Stimulated activated naive B cell treated with anti-CD40 and anti-IgM and Interleukin-4, amounts not matched to agents 10 μg/mL and 1 μg/mL and 100 μg/mL, for 72 hours (primary cell): ENCODE measurements around the gene KIF11.
"Not testable (repeated sequence)": the region's sequence is repeated elsewhere in the genome, so short reads cannot be mapped to it uniquely, and the experiment has no call there.

Experiments used
- ATAC-seq, 2 donors: fragments of 150-1000 bp; cut with Tn5 transposase; replicated peaks; 2 replicates each; pipeline ENCODE4 v1.10.0; 2021; ENCODE audit warnings: moderate library complexity in 1 of 2
- DNase-seq: peaks from one replicate; pipeline ENCODE4 v3.0.0; 2021
- H3K27ac Mint-ChIP-seq: one replicate; pipeline ENCODE4 v1.8.0; 2022; ENCODE audit warnings: mild to moderate bottlenecking, mixed read lengths
- H3K27me3 Mint-ChIP-seq, 2 donors: one replicate each; pipeline ENCODE4 v1.8.0; 2022; ENCODE audit warnings: mixed read lengths in 2 of 2
- H3K36me3 Mint-ChIP-seq, 2 donors: one replicate each; pipeline ENCODE4 v1.8.0; 2022; ENCODE audit warnings: mixed read lengths in 2 of 2, mild to moderate bottlenecking in 1 of 2
- H3K4me1 Mint-ChIP-seq, 2 donors: one replicate each; pipeline ENCODE4 v1.8.0; 2022; ENCODE audit warnings: mixed read lengths in 2 of 2, mild to moderate bottlenecking in 1 of 2
- H3K4me3 Mint-ChIP-seq, 2 donors: one replicate each; pipeline ENCODE4 v1.8.0; 2022; ENCODE audit warnings: mild to moderate bottlenecking in 2 of 2, mixed read lengths in 2 of 2, moderate library complexity in 1 of 2
- H3K9me3 Mint-ChIP-seq, 2 donors: one replicate each; pipeline ENCODE4 v1.8.0; 2022; ENCODE audit warnings: mixed read lengths in 2 of 2, mild to moderate bottlenecking in 1 of 2

The KIF11 gene

DNA sequence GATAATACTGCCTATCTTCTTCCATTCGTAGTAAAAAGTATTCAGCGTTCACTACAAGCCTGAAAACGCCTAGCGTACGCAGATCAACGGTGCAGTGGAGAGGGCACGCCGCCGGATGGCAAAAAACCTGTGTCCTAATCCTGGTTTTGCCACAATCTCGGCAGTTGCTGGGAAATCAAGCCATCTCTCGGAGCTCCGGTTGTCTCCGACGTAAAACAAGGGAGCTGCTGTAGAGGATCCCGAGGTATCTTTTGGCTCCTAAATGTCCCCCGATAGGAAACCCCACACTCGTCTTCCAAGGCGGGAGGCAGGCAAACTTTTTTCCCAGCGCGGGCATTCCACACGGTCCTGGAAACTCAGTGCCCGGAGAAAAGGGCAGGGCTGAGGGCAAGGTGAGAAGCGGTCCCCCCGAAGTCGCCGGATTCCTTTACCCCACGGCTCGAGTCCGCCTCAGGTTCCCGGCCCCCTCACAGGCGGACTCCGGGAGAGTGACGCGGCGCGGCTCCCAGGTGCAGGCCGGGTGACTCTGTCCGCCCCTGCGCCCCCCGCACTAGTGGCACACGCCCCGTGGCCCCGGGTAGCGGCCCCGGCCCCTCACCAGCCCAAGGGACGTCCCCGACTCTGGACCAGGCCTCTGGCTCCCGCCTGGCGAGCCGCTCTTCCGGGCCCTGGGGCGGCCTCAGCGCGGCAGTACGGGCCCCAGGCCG is 19.7 kb upstream of the KIF11 start:
- peaks cover 8 to 9% of the 10 kb centered on the region in 2 donors for H3K36me3 Mint-ChIP-seq
- H3K4me1 Mint-ChIP-seq, result peaks cover 21 to 34% of the 10 kb centered on the region in 2 donors
- peak overlapping the region; percentile 96 for H3K27ac Mint-ChIP-seq
- no peaks in the 10 kb centered on the region for H3K9me3 Mint-ChIP-seq
- DNase-seq (peak; percentile 1), ATAC-seq (peak; percentile 22 to 33)
- no peaks in the 10 kb centered on the region for H3K27me3 Mint-ChIP-seq
- H3K4me3 Mint-ChIP-seq, result peak overlapping the region; percentile 87 to 91

- Mint-ChIP-seq H3K36me3 (peaks cover 5 to 7% of the 10 kb centered on the region in 2 donors), H3K9me3 (no peaks in the 10 kb centered on the region), H3K27ac (peak within 1 kb of the TSS; percentile 96), H3K4me3 (peak within 1 kb of the TSS; percentile 87 to 91), H3K4me1 (peaks cover 21 to 32% of the 10 kb centered on the region in 2 donors), H3K27me3 (no peaks in the 10 kb centered on the region)
- ATAC-seq (peak; percentile 81 to 85), DNase-seq (peak; percentile 80)
Measured at GRCh38 chr10:92573798-92574547, 19.0 kb upstream of the KIF11 start, which contains the start of gene IDE. IDE (minus strand) TSS chr10:92574093; CDS start chr10:92574019, 74 bp downstream.

DNA sequence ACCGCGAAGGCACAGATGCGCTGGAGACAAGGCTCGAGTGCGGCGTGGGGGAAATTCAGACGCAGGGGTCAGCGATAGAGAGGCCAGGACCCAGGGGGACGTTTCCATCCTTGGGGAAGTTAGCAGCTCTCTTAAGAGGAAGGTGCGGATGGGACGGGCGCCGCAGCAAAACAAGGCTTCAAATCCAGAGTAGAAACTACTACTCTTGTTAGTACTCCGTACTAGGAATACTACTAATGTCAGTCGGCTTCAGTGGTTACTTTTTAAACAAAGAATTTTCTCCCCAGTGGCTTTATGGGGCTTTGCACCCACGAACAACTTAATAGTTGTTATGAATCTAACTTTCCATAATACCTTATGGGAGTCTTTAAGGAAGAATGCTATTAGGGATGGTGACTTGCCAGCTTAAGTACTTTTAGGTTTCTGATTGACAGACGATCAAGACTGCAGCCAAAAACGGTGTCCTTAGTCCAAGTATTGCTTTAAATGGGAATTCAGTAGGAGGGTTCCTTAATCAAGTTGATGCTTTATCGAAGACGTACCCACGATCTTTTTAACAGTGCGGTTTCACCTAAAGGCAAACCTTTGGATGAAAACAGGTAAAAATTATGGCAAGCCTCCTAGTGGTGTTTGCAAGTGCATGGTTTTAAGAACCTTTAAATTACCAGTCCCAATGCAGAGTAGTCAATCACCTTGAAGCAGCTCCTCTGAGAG is 18.2 kb upstream of the KIF11 start:
- Mint-ChIP-seq H3K9me3 (no peaks in the 10 kb centered on the region), H3K27ac (peak overlapping the region; percentile 96), H3K36me3 (peaks cover 0 to 3% of the 10 kb centered on the region in 2 donors), H3K4me3 (peak overlapping the region; percentile 87 to 91), H3K4me1 (peaks cover 17 to 29% of the 10 kb centered on the region in 2 donors), H3K27me3 (no peaks in the 10 kb centered on the region)
- no peak for DNase-seq
- ATAC-seq, result peak; percentile 33 to 36

- ATAC-seq, result no peak
- no peak overlapping the region for H3K27ac Mint-ChIP-seq
- DNase-seq, result no peak
- H3K9me3 Mint-ChIP-seq, result no peaks in the 10 kb centered on the region
- no peak overlapping the region for H3K4me3 Mint-ChIP-seq
- peaks cover 0 to 3% of the 10 kb centered on the region in 2 donors for H3K36me3 Mint-ChIP-seq
- peaks cover 15 to 25% of the 10 kb centered on the region in 2 donors for H3K4me1 Mint-ChIP-seq
- H3K27me3 Mint-ChIP-seq, result no peaks in the 10 kb centered on the region
Measured at GRCh38 chr10:92575961-92576360, 17.0 kb upstream of the KIF11 start.

DNA sequence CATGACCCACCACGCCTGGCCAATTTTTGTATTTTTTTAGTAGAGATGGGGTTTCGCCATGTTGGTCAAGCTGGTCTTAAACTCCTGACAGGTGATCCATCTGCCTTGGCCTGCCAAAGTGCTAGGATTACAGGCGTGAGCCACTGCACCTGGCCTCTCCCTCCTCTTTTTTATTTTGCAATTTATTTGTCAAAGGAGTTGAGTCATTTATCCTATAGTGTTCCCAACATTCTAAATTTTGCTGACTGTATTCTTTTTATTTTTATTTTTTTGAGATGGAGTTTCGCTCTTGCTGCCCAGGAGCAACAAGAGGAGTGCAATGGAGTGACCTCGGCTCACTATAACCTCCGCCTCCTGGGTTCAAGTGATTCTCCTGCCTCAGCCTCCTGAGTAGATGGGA is 10.6 kb upstream of the KIF11 start:
- not testable (repeated sequence) for H3K27ac Mint-ChIP-seq, H3K27me3 Mint-ChIP-seq, H3K4me3 Mint-ChIP-seq, ATAC-seq, H3K9me3 Mint-ChIP-seq, H3K4me1 Mint-ChIP-seq, H3K36me3 Mint-ChIP-seq, DNase-seq

GRCh38 chr10:92590623-92591549 is 2.0 kb upstream of the KIF11 start:
- Mint-ChIP-seq H3K36me3 (peaks cover 0 to 3% of the 10 kb centered on the region in 2 donors), H3K27ac (peak overlapping the region; percentile 99), H3K27me3 (no peaks in the 10 kb centered on the region), H3K9me3 (no peaks in the 10 kb centered on the region), H3K4me3 (peak overlapping the region; percentile 98 to 99), H3K4me1 (peaks cover 14 to 35% of the 10 kb centered on the region in 2 donors)
- peak; percentile 28 for DNase-seq
- ATAC-seq, result peak; percentile 20 to 23

GRCh38 chr10:92591550-92592022 is 1.3 kb upstream of the KIF11 start:
- peak; percentile 90 for DNase-seq

GRCh38 chr10:92593619-92594588 is 974 bp downstream of the KIF11 start:
- Mint-ChIP-seq H3K27me3 (no peaks in the 10 kb centered on the region), H3K4me3 (peak overlapping the region; percentile 98 to 99), H3K4me1 (peaks cover 14 to 35% of the 10 kb centered on the region in 2 donors), H3K36me3 (peaks cover 0 to 3% of the 10 kb centered on the region in 2 donors), H3K27ac (peak overlapping the region; percentile 99), H3K9me3 (no peaks in the 10 kb centered on the region)
- DNase-seq (no peak), ATAC-seq (no peak)

More at GRCh38 chr10:92591550-92592022, 1.3 kb upstream of the KIF11 start:
- Mint-ChIP-seq H3K27ac (peak overlapping the region; percentile 99), H3K4me3 (peak overlapping the region; percentile 98 to 99), H3K36me3 (peaks cover 0 to 3% of the 10 kb centered on the region in 2 donors), H3K9me3 (no peaks in the 10 kb centered on the region), H3K4me1 (peaks cover 14 to 35% of the 10 kb centered on the region in 2 donors), H3K27me3 (no peaks in the 10 kb centered on the region)
- ATAC-seq, result peak; percentile 86 to 88

GRCh38 chr10:92595505-92595904 is 2.6 kb downstream of the KIF11 start:
- Mint-ChIP-seq H3K36me3 (peaks cover 0 to 3% of the 10 kb centered on the region in 2 donors), H3K4me1 (peaks cover 11 to 29% of the 10 kb centered on the region in 2 donors)
- no peak for ATAC-seq

DNA sequence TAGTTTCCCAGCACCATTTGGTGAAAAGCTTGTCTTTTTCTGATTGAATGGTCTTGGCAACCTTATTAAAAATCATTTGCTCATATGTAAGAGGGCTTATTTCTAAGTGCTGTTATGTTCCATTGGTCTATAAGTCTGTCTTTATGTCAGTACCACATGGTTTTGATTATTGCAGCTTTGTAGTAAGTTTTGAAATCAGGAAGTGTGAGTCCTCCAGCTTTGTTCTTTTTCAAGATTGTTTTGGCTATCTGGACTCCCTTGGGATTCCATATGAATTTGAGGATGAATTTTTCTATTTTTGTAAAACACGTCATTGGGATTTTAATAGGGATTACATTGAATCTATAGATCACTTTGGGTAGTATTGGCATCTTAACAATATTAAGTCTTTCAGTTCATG is 5.4 kb downstream of the KIF11 start:
- no peaks in the 10 kb centered on the region for H3K36me3 Mint-ChIP-seq
- no peaks in the 10 kb centered on the region for H3K9me3 Mint-ChIP-seq
- peaks cover 0 to 11% of the 10 kb centered on the region in 2 donors for H3K4me1 Mint-ChIP-seq
- DNase-seq (no peak), ATAC-seq (no peak)
- no peak overlapping the region for H3K4me3 Mint-ChIP-seq
- H3K27me3 Mint-ChIP-seq, result no peaks in the 10 kb centered on the region
- H3K27ac Mint-ChIP-seq, result no peak overlapping the region

More at GRCh38 chr10:92595505-92595904, 2.6 kb downstream of the KIF11 start:
- no peaks in the 10 kb centered on the region for H3K27me3 Mint-ChIP-seq
- H3K4me3 Mint-ChIP-seq, result peak overlapping the region in 1 of 2 donors; percentile 2
- no peaks in the 10 kb centered on the region for H3K9me3 Mint-ChIP-seq
- no peak overlapping the region for H3K27ac Mint-ChIP-seq
- no peak for DNase-seq

DNA sequence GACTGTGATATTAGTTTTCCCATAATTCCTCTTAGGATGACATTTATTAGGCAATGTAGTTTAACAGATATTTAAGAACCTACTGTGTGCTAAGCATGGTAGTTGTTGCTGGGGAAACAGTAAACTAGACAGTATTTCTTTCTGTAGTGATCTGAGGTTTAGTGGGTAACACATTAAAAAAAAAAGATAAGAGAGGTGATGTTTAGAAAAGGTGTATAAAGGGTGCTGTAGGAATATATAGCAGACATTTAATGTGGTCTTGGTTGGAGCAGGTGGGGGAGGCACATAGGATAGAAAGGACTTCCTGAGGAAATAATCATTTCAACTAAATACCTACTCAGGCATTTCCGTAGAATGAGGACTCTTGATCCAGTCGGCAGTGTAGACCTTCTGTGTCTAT is 11.9 kb downstream of the KIF11 start:
- Mint-ChIP-seq H3K27ac (no peak overlapping the region), H3K4me1 (peaks cover 0 to 8% of the 10 kb centered on the region in 2 donors), H3K4me3 (no peak overlapping the region), H3K9me3 (no peaks in the 10 kb centered on the region), H3K27me3 (no peaks in the 10 kb centered on the region), H3K36me3 (peaks cover 9 to 12% of the 10 kb centered on the region in 2 donors)
- ATAC-seq (no peak), DNase-seq (no peak)

GRCh38 chr10:92615515-92615914 is 22.6 kb downstream of the KIF11 start:
- DNase-seq, result no peak
- H3K9me3 Mint-ChIP-seq, result no peaks in the 10 kb centered on the region
- ATAC-seq, result no peak
- no peaks in the 10 kb centered on the region for H3K27me3 Mint-ChIP-seq
- no peak overlapping the region for H3K4me3 Mint-ChIP-seq
- no peak overlapping the region for H3K27ac Mint-ChIP-seq
- H3K36me3 Mint-ChIP-seq, result peaks cover 3 to 8% of the 10 kb centered on the region in 2 donors
- H3K4me1 Mint-ChIP-seq, result no peaks in the 10 kb centered on the region
